GM12878 (cell line): ENCODE data around the gene MCC. TPM values are rescaled to one million over a fixed set of nuclear protein-coding genes. Genes with fewer than 3 reads are reported as not detected.

Experiments used
- ATAC-seq: fragments of 200-7000 bp; cut with Tn5 transposase; 3 replicates; pipeline ENCODE4 v1.9.1; 2020; ENCODE audit warnings: mild to moderate bottlenecking, moderate library complexity
- BruUV-seq: library from RNA; stranded (reverse); fragments of 400-500 nt; replicated peaks from 2 replicates; lab custom pipeline; 2021; lab: Mats Ljungman, UMichigan
- CTCF ChIA-PET: fragments of 300-600 bp; sonication (Branson Sonifier 250); formaldehyde crosslinking; extraction: SDS; loops from one replicate; lab custom pipeline; 2021; ENCODE audit warnings: inconsistent platforms; lab: Yijun Ruan, JAX
- POLR2A ChIA-PET: fragments of 350-600 bp; formaldehyde crosslinking; extraction: SDS; loops from one replicate; lab custom pipeline; 2021; ENCODE audit warnings: inconsistent platforms; lab: Charles Lee
- RAD21 ChIA-PET: fragments of 300-600 bp; sonication (Branson Sonifier 250); formaldehyde crosslinking; loops from one replicate; lab custom pipeline; 2023; ENCODE audit warnings: antibody characterized with exemption; ENCODE audit not compliant: unreplicated experiment; lab: Charles Lee
- SMC1A ChIA-PET: fragments of 300-600 bp; sonication (Branson Sonifier 250); formaldehyde crosslinking; loops from one replicate; lab custom pipeline; 2023; ENCODE audit not compliant: unreplicated experiment, uncharacterized antibody; lab: Charles Lee
- DNase-seq: peaks from one replicate; pipeline ENCODE4 v3.0.0-alpha.2; 2011; ENCODE audit warnings: low read depth, low spot score
- FAIRE-seq: peaks from 3 replicates; lab custom pipeline; 2011; peaks lifted over from hg19 to GRCh38; lab: Jason Lieb, UNC
- H2AFZ ChIP-seq: 2 replicates; pipeline ENCODE4 v1.6.0; 2011; ENCODE audit warnings: low read depth, low read length, control low read depth; ENCODE audit not compliant: control insufficient read depth
- H3K27ac ChIP-seq: 2 replicates; pipeline ENCODE4 v1.5.1; 2011; ENCODE audit warnings: control low read depth; ENCODE audit not compliant: control insufficient read depth, insufficient read depth
- H3K27me3 ChIP-seq, 2 experiments: replicated peaks in 1 of 2; 2 replicates each; pipeline versions ENCODE4 v1.6.0 to v1.6.1; 2011; ENCODE audit warnings: low read length in 1 of 2; ENCODE audit not compliant: control insufficient read depth in 2 of 2, insufficient read depth in 2 of 2
- H3K36me3 ChIP-seq, 2 experiments: 2 replicates each; pipeline ENCODE4 v1.5.1; 2011; ENCODE audit warnings: low read length in 1 of 2; ENCODE audit not compliant: control insufficient read depth in 2 of 2, insufficient read depth in 2 of 2
- H3K4me1 ChIP-seq: 2 replicates; pipeline ENCODE4 v1.6.1; 2011; ENCODE audit warnings: mild to moderate bottlenecking, low read length, moderate library complexity, mixed read lengths; ENCODE audit not compliant: control insufficient read depth, insufficient read depth
- H3K4me2 ChIP-seq: 2 replicates; pipeline ENCODE4 v1.6.0; 2011; ENCODE audit warnings: control low read depth; ENCODE audit not compliant: control insufficient read depth, insufficient read depth
- H3K4me3 ChIP-seq: fragments of 200-600 bp; sonication (generic); 2 replicates; pipeline ENCODE4 v1.5.1; 2016
- H3K79me2 ChIP-seq: 2 replicates; pipeline ENCODE4 v1.6.0; 2011; ENCODE audit warnings: low read length; ENCODE audit not compliant: control insufficient read depth, insufficient read depth
- H3K9ac ChIP-seq: 2 replicates; pipeline ENCODE4 v1.8.0; 2011; ENCODE audit warnings: low read length, control low read depth, mixed read lengths; ENCODE audit not compliant: control insufficient read depth, insufficient read depth
- H3K9me3 ChIP-seq: replicated peaks from 3 replicates; pipeline ENCODE4 v1.5.1; 2011; ENCODE audit warnings: mild to moderate bottlenecking, low read length; ENCODE audit not compliant: control insufficient read depth, insufficient read depth
- H4K20me1 ChIP-seq: 2 replicates; pipeline ENCODE4 v1.6.0; 2011; ENCODE audit not compliant: control insufficient read depth, insufficient read depth
- BHLHE40 ChIP-seq, 2 experiments: fragments of 450-650 bp in 1 of 2; IDR thresholded peaks; 2 replicates each; pipeline ENCODE4 v1.6.1; 2011 to 2017; ENCODE audit warnings: low read depth in 2 of 2, borderline replicate concordance in 1 of 2, improper control_type of control experiment in 1 of 2, low read length in 1 of 2, mild to moderate bottlenecking in 1 of 2
- FOS ChIP-seq: IDR thresholded peaks from 3 replicates; pipeline ENCODE4 v1.6.1; 2011; ENCODE audit warnings: borderline replicate concordance; ENCODE audit not compliant: insufficient read length; ENCODE audit errors: extremely low read depth
- KLF5 ChIP-seq: fragments of 450-650 bp; IDR thresholded peaks from 2 replicates; pipeline ENCODE4 v1.6.1; 2014; ENCODE audit warnings: mild to moderate bottlenecking; ENCODE audit not compliant: partially characterized antibody
- LARP7 ChIP-seq: fragments of 450-650 bp; IDR thresholded peaks from 2 replicates; pipeline ENCODE4 v1.6.1; 2017; ENCODE audit warnings: mild to moderate bottlenecking
- MEF2B ChIP-seq: fragments of 450-650 bp; IDR thresholded peaks from 2 replicates; pipeline ENCODE4 v1.6.1; 2018; ENCODE audit warnings: mild to moderate bottlenecking, moderate library complexity; ENCODE audit not compliant: partially characterized antibody, poor library complexity, severe bottlenecking
- MTA2 ChIP-seq: fragments of 450-650 bp; IDR thresholded peaks from 2 replicates; pipeline ENCODE4 v1.6.1; 2016; ENCODE audit warnings: low read depth, mild to moderate bottlenecking, moderate library complexity
- NFYB ChIP-seq: IDR thresholded peaks from 2 replicates; pipeline ENCODE4 v1.6.1; 2011; ENCODE audit warnings: low read depth, mild to moderate bottlenecking, low read length, improper control_type of control experiment, moderate library complexity; ENCODE audit not compliant: insufficient read depth
- RELA ChIP-seq: fragments of 450-650 bp; IDR thresholded peaks from 2 replicates; pipeline ENCODE4 v1.8.0; 2014; ENCODE audit warnings: borderline replicate concordance; ENCODE audit not compliant: partially characterized antibody
- SMAD1 ChIP-seq: fragments of 450-650 bp; IDR thresholded peaks from 2 replicates; pipeline ENCODE4 v1.6.1; 2018; ENCODE audit warnings: mild to moderate bottlenecking, low read depth; ENCODE audit not compliant: partially characterized antibody
- ZNF217 ChIP-seq: fragments of 450-650 bp; IDR thresholded peaks from 2 replicates; pipeline ENCODE4 v1.6.1; 2017; ENCODE audit warnings: antibody characterized with exemption, mild to moderate bottlenecking
- in situ Hi-C: fragments of 300-500 bp; cut with MboI; formaldehyde crosslinking; loops from 9 replicates; pipeline ENCODE4 v1.14.3; 2018; ENCODE audit warnings: mixed read lengths
- intact Hi-C: fragments of 100-400 bp; cut with micrococcal nuclease; formaldehyde crosslinking; loops from one replicate; pipeline ENCODE4 v1.14.2; 2022; ENCODE audit not compliant: unreplicated experiment
- polyA plus RNA-seq, 11 experiments: library from polyadenylated mRNA; depleted of rRNA in 4 of 11; unstranded in 6 of 11; stranded (reverse) in 5 of 11; fragments of >200 nt; fragmentation: Nextera tagmentation in 4 of 11; fragmentation: Illumina TruSeq in 1 of 11; extraction: Ambion mirVana in 4 of 11; extraction: Trizol in 1 of 11; gene quantifications; 1 replicate in 1 of 11; 2 replicates in 10 of 11; pipeline versions ENCODE4 v1.2.1 to v1.2.3, GENCODE V29; 2011 to 2016; ENCODE audit warnings: inconsistent platforms in 2 of 11, missing spikeins in 2 of 11, low read depth in 1 of 11
- total RNA-seq, 4 experiments: library from RNA; depleted of rRNA in 3 of 4; stranded (reverse); fragments of >200 nt in 3 of 4; fragmentation: Illumina TruSeq in 1 of 4; extraction: Trizol in 1 of 4; gene quantifications; 2 replicates each; pipeline versions ENCODE4 v1.2.1 to v1.2.3, GENCODE V29; 2013 to 2021
- TF ChIP-seq, protein P1 (sequence below): fragments of 450-650 bp; IDR thresholded peaks from 2 replicates; pipeline ENCODE4 v1.6.1; 2018; ENCODE audit warnings: borderline replicate concordance, mild to moderate bottlenecking; ENCODE audit not compliant: partially characterized antibody
- TF ChIP-seq, protein P2 (sequence below): fragments of 450-650 bp; IDR thresholded peaks from 2 replicates; pipeline ENCODE4 v1.6.1; 2017; ENCODE audit warnings: mild to moderate bottlenecking
- TF ChIP-seq, protein P3 (sequence below): fragments of 450-650 bp; IDR thresholded peaks from 2 replicates; pipeline ENCODE4 v1.6.1; 2017; ENCODE audit warnings: low read depth, mild to moderate bottlenecking, moderate library complexity
- TF ChIP-seq, protein P4 (sequence below): IDR thresholded peaks from 2 replicates; pipeline ENCODE4 v1.6.1; 2011; ENCODE audit warnings: borderline replicate concordance, low read depth, mild to moderate bottlenecking, moderate library complexity, low read length; ENCODE audit not compliant: insufficient read depth, poor library complexity, severe bottlenecking

MCC gene
- total and polyA plus RNA-seq, 10 of the 15 experiments (the other 5 are each of a cell fraction or from before 2014, with no cell fraction given) = 0.03 to 0.86 (median 0.16) TPM

DNA sequence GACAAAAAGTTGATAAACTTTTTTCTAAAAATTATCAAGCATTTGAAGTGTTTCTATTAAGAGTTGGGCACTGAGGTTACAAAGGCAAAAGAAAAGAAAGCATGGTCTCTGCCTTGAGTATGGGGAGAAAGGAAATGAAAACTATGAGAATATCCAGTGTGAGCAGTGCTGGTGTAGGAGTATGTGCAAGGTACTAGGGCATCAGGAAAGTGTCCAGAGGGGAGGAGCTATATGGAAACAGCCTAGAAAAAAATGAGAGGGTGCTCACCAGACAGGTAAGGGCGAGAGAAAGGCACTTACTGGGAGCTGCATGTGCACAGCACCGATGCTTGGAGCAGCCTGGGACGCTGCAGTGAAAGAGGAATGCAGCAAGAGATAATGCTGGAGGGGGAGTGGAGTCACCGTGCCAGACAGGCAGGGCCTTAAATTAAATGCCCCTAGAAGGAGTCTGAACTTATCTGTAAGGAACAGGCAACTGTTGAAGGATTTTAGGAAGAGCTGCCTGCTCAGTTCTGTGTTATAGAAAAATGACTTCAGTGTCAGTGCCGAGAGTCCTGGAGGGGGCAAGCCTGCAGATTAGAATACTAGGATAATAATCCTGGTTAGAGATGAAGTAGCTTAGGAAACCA lies 14.0 kb downstream of the MCC start (continued):
- TF ChIP-seq, protein P1, sequence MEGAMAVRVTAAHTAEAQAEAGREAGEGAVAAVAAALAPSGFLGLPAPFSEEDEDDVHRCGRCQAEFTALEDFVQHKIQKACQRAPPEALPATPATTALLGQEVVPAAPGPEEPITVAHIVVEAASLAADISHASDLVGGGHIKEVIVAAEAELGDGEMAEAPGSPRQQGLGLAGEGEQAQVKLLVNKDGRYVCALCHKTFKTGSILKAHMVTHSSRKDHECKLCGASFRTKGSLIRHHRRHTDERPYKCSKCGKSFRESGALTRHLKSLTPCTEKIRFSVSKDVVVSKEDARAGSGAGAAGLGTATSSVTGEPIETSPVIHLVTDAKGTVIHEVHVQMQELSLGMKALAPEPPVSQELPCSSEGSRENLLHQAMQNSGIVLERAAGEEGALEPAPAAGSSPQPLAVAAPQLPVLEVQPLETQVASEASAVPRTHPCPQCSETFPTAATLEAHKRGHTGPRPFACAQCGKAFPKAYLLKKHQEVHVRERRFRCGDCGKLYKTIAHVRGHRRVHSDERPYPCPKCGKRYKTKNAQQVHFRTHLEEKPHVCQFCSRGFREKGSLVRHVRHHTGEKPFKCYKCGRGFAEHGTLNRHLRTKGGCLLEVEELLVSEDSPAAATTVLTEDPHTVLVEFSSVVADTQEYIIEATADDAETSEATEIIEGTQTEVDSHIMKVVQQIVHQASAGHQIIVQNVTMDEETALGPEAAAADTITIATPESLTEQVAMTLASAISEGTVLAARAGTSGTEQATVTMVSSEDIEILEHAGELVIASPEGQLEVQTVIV = no peak
- TF ChIP-seq BHLHE40 (IDR thresholded peaks at IDR 0.05; ENCODE audit: borderline replicate concordance in 1 of 2, low read depth in 2 of 2, low read length in 1 of 2) (no peak), MEF2B (no peak), SMAD1 (no peak), LARP7 (no peak), RELA (no peak)

DNA sequence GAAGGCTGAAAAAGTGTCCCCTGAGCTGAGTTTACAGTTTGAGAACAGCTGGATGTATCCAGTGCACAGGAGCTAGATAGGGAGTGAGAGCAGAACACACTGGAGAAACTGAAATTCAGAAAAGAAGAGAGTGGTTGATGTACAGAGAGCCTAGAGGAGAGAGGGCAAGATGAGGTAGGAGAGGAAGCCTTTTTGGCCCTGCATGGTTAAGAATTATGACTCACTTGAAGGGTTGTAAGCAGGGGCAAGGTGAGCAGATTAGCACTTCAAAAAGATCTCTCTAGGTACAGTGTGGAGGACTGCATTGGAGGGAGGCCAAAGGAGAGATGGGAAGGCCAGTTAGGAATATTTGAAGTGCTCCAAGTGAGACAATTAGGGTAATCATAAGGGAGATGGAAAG lies 25.2 kb downstream of the MCC start:
- intact Hi-C loops (no loop called here), in situ Hi-C loops (no loop called here)
- no peaks in the 10 kb centered on the region for H4K20me1 ChIP-seq
- SMC1A ChIA-PET = no interaction called here
- H3K79me2 ChIP-seq = no peaks in the 10 kb centered on the region
- no peaks in the 10 kb centered on the region for H3K4me1 ChIP-seq
- no peak for DNase-seq
- no peak overlapping the region for H3K4me2 ChIP-seq
- H3K9ac ChIP-seq = no peak overlapping the region
- H3K4me3 ChIP-seq = no peak overlapping the region
- no peaks in the 10 kb centered on the region for H3K27me3 ChIP-seq
- POLR2A ChIA-PET = no interaction called here
- no peak overlapping the region for H3K27ac ChIP-seq
- BruUV-seq = no TSS peak
- TF ChIP-seq, protein P2, sequence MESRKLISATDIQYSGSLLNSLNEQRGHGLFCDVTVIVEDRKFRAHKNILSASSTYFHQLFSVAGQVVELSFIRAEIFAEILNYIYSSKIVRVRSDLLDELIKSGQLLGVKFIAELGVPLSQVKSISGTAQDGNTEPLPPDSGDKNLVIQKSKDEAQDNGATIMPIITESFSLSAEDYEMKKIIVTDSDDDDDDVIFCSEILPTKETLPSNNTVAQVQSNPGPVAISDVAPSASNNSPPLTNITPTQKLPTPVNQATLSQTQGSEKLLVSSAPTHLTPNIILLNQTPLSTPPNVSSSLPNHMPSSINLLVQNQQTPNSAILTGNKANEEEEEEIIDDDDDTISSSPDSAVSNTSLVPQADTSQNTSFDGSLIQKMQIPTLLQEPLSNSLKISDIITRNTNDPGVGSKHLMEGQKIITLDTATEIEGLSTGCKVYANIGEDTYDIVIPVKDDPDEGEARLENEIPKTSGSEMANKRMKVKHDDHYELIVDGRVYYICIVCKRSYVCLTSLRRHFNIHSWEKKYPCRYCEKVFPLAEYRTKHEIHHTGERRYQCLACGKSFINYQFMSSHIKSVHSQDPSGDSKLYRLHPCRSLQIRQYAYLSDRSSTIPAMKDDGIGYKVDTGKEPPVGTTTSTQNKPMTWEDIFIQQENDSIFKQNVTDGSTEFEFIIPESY = no peak
- TF ChIP-seq ZNF217 (no peak), MTA2 (no peak), KLF5 (no peak), NFYB (no peak), FOS (no peak)
- TF ChIP-seq, protein P3, sequence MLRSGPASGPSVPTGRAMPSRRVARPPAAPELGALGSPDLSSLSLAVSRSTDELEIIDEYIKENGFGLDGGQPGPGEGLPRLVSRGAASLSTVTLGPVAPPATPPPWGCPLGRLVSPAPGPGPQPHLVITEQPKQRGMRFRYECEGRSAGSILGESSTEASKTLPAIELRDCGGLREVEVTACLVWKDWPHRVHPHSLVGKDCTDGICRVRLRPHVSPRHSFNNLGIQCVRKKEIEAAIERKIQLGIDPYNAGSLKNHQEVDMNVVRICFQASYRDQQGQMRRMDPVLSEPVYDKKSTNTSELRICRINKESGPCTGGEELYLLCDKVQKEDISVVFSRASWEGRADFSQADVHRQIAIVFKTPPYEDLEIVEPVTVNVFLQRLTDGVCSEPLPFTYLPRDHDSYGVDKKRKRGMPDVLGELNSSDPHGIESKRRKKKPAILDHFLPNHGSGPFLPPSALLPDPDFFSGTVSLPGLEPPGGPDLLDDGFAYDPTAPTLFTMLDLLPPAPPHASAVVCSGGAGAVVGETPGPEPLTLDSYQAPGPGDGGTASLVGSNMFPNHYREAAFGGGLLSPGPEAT = no peak
- TF ChIP-seq, protein P4, sequence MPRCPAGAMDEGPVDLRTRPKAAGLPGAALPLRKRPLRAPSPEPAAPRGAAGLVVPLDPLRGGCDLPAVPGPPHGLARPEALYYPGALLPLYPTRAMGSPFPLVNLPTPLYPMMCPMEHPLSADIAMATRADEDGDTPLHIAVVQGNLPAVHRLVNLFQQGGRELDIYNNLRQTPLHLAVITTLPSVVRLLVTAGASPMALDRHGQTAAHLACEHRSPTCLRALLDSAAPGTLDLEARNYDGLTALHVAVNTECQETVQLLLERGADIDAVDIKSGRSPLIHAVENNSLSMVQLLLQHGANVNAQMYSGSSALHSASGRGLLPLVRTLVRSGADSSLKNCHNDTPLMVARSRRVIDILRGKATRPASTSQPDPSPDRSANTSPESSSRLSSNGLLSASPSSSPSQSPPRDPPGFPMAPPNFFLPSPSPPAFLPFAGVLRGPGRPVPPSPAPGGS = no peak
- CTCF ChIA-PET = no interaction called here
- RAD21 ChIA-PET = no interaction called here
- no peak for ATAC-seq
- no peaks in the 10 kb centered on the region for H3K9me3 ChIP-seq
- no peak overlapping the region for H2AFZ ChIP-seq
- H3K36me3 ChIP-seq = no peaks in the 10 kb centered on the region
- no peak for FAIRE-seq
